Pancreas (tissue), 10 donors: ENCODE measurements around the gene CRYBB1. TPM values are rescaled to one million over a fixed set of nuclear protein-coding genes. Genes with fewer than 3 reads are reported as not detected.

Source experiments
- ATAC-seq, 4 donors: fragments of 200-7000 bp; cut with Tn5 transposase; one replicate each; pipeline versions ENCODE4 v1.8.0 to v1.9.1; 2020; ENCODE audit warnings: mild to moderate bottlenecking in 4 of 4, moderate library complexity in 4 of 4
- DNase-seq, 6 donors: peaks; one replicate each; pipeline ENCODE4 v3.0.0-alpha.2; 2020
- FAIRE-seq: peaks from 2 replicates; lab custom pipeline; 2012; peaks lifted over from hg19 to GRCh38; lab: Jason Lieb, UNC
- H3K27ac ChIP-seq, 4 donors: fragments of 200-600 bp; sonication (generic); 1 replicate in 3 of 4; 2 replicates in 1 of 4; pipeline versions ENCODE4 v1.5.0 to v1.8.0; 2020
- H3K27me3 ChIP-seq, 4 donors: fragments of 200-600 bp; one replicate each; pipeline ENCODE4 v1.8.0; 2021
- H3K36me3 ChIP-seq, 3 donors: fragments of 200-600 bp; sonication (generic) in 1 of 3; one replicate each; pipeline versions ENCODE4 v1.5.0 to v1.8.0; 2020 to 2021
- H3K4me1 ChIP-seq, 3 donors: fragments of 200-600 bp; one replicate each; pipeline ENCODE4 v1.8.0; 2021
- H3K4me3 ChIP-seq, 4 donors: fragments of 200-600 bp; sonication (generic) in 2 of 4; one replicate each; pipeline versions ENCODE4 v1.5.0 to v1.8.0; 2020 to 2021
- H3K9me3 ChIP-seq, 4 donors: fragments of 200-600 bp; one replicate each; pipeline ENCODE4 v1.8.0; 2021
- CTCF ChIP-seq, 4 donors: fragments of 200-600 bp; sonication (generic) in 3 of 4; IDR thresholded peaks; one replicate each; pipeline versions ENCODE4 v1.5.0 to v1.8.0; 2021; ENCODE audit warnings: antibody characterized with exemption in 4 of 4
- WGBS, 2 donors: extraction: QIAGEN DNeasy Blood & Tissue Kit; methylation state at CpG; one replicate each; pipeline ENCODE4 v1.1.7; 2013; 5-methylcytosine and 5-hydroxymethylcytosine counted together
- intact Hi-C, 3 donors: fragments of 100-400 bp; cut with DNase I; formaldehyde crosslinking; loops; one replicate each; pipeline versions ENCODE4 v1.11.1 to v1.14.2; 2022
- polyA plus RNA-seq, 2 donors: library from polyadenylated mRNA; stranded (reverse); fragments of 200-250 nt; gene quantifications; one replicate each; pipeline ENCODE4 v1.2.3, GENCODE V29; 2013
- total RNA-seq, 6 donors: library from RNA; stranded (reverse); fragmentation: NEBNext Ultra II Directional in 4 of 6; extraction: Animal tissue kit (Norgen Biotek cat#: 25700) in 4 of 6; gene quantifications; one replicate each; pipeline versions ENCODE4 v1.2.1 to v1.2.4, GENCODE V29; 2021 to 2023
- donor health status: healthy with polysubstance abuse.
- donor health status: DM: no; HTN: no; CAD: no; lungs with moderate emphysema.
- donor health status: DM: no; HTN: no; CAD: no.
- donor health status: control.
- donor health status: control.
- donor health status: Bipolar disorder and iron deficiency.
- donor health status: DM: yes; HTN: yes; CAD: no.
- donor health status: DM: no; HTN: no; CAD: no.
- donor health status: DM: no; HTN: no; CAD: no.
- donor health status: DM: yes; HTN: yes; CAD: no.

The CRYBB1 gene
- total and polyA plus RNA-seq, 8 donors, result 0.14 to 0.66 (median 0.34) TPM; not detected in 3

- no peak overlapping the region for H3K4me3 ChIP-seq
- DNase-seq, result no peak
- 83% methylated on average over 13 of the region's 13 CpGs for WGBS, 2 donors
- intact Hi-C loops, result no loop called here
- H3K27ac ChIP-seq, result no peak overlapping the region
- ATAC-seq, result no peak
- no peaks in the 10 kb centered on the region for H3K36me3 ChIP-seq
- H3K27me3 ChIP-seq, result no peaks in the 10 kb centered on the region
- H3K9me3 ChIP-seq, result no peaks in the 10 kb centered on the region
- H3K4me1 ChIP-seq, result peaks cover 0 to 5% (median 0%) of the 10 kb centered on the region in 3 donors
- TF ChIP-seq CTCF (IDR thresholded peaks at IDR 0.05), result no peak
- FAIRE-seq, result no peak
Measured at GRCh38 chr22:26580240-26580962, 37.4 kb downstream of the CRYBB1 start.

- ATAC-seq, result peak in 3 of 4 donors; percentile 32 to 58 (median 49)
- Histone ChIP-seq H3K27ac (no peak overlapping the region), H3K9me3 (no peaks in the 10 kb centered on the region), H3K36me3 (no peaks in the 10 kb centered on the region), H3K4me3 (no peak overlapping the region), H3K27me3 (no peaks in the 10 kb centered on the region), H3K4me1 (no peaks in the 10 kb centered on the region)
- DNase-seq, result no peak
- no peak for TF ChIP-seq CTCF (IDR thresholded peaks at IDR 0.05)
- WGBS, 2 donors, result 75 to 79% methylated on average over 10 of the region's 10 CpGs
- intact Hi-C loops, result no loop called here
- no peak for FAIRE-seq
Measured at GRCh38 chr22:26579331-26579886, 38.4 kb downstream of the CRYBB1 start.

GRCh38 chr22:26577081-26577480 lies 40.7 kb downstream of the CRYBB1 start:
- Histone ChIP-seq H3K27ac (no peak overlapping the region), H3K4me3 (no peak overlapping the region), H3K36me3 (no peaks in the 10 kb centered on the region), H3K9me3 (no peaks in the 10 kb centered on the region), H3K27me3 (no peaks in the 10 kb centered on the region), H3K4me1 (no peaks in the 10 kb centered on the region)
- no peak for DNase-seq
- TF ChIP-seq CTCF (IDR thresholded peaks at IDR 0.05), result no peak
- intact Hi-C loops, result no loop called here
- no peak for FAIRE-seq
- WGBS, 2 donors, result 75 to 81% methylated on average over 7 of the region's 7 CpGs
- no peak for ATAC-seq

- intact Hi-C loops, result no loop called here
- no peak for ATAC-seq
- WGBS, 2 donors, result 72 to 78% methylated on average over 8 of the region's 8 CpGs
Measured at GRCh38 chr22:26576026-26576680, 41.7 kb downstream of the CRYBB1 start.

More at GRCh38 chr22:26576026-26576680, 41.7 kb downstream of the CRYBB1 start:
- no peak for FAIRE-seq
- Histone ChIP-seq H3K4me1 (no peaks in the 10 kb centered on the region), H3K9me3 (no peaks in the 10 kb centered on the region), H3K36me3 (no peaks in the 10 kb centered on the region), H3K27ac (no peak overlapping the region), H3K4me3 (no peak overlapping the region), H3K27me3 (no peaks in the 10 kb centered on the region)
- no peak for TF ChIP-seq CTCF (IDR thresholded peaks at IDR 0.05)
- no peak for DNase-seq
